Activated CD4-positive, alpha-beta T cell treated with anti-CD3 and anti-CD28 coated beads, Interleukin-2, amount 10 ng/mL, durations not matched to agents 24 days and 14 days (primary cell): ENCODE results near the gene CD5L. TPM values are rescaled to one million over a fixed set of nuclear protein-coding genes. Genes with fewer than 3 reads are reported as not detected.

ENCODE experiments used
- DNase-seq: peaks from one replicate; pipeline ENCODE4 v3.0.0; 2022
- H3K27ac Mint-ChIP-seq: one replicate; pipeline ENCODE4 v1.8.0; 2022; ENCODE audit warnings: mild to moderate bottlenecking, mixed read lengths
- H3K27me3 Mint-ChIP-seq: one replicate; pipeline ENCODE4 v1.8.0; 2022; ENCODE audit warnings: mixed read lengths
- H3K36me3 Mint-ChIP-seq: one replicate; pipeline ENCODE4 v1.8.0; 2022; ENCODE audit warnings: low read depth, mild to moderate bottlenecking, mixed read lengths
- H3K4me1 Mint-ChIP-seq: one replicate; pipeline ENCODE4 v1.8.0; 2021; ENCODE audit warnings: mixed read lengths
- H3K4me3 Mint-ChIP-seq: one replicate; pipeline ENCODE4 v1.8.0; 2022; ENCODE audit warnings: mild to moderate bottlenecking, moderate library complexity, mixed read lengths
- H3K9me3 Mint-ChIP-seq: one replicate; pipeline ENCODE4 v1.8.0; 2021; ENCODE audit warnings: mixed read lengths
- intact Hi-C: fragments of 100-400 bp; cut with micrococcal nuclease; formaldehyde crosslinking; loops from one replicate; pipeline ENCODE4 v1.15.1; 2023
- total RNA-seq: library from RNA; stranded (reverse); gene quantifications from 2 replicates; pipeline ENCODE4 v1.2.3, GENCODE V29; 2022

CD5L gene
- total RNA-seq: not detected in 2 replicates

- Mint-ChIP-seq H3K27me3 (no peaks in the 10 kb centered on the region), H3K27ac (no peak within 1 kb of the TSS), H3K9me3 (no peaks in the 10 kb centered on the region), H3K36me3 (no peaks in the 10 kb centered on the region), H3K4me1 (no peaks in the 10 kb centered on the region), H3K4me3 (no peak within 1 kb of the TSS)
- DNase-seq: no peak
- intact Hi-C loops: no loop called here
Observed at GRCh38 chr1:157841708-157842107, at the start of gene CD5L. CD5L (minus strand) TSS chr1:157841808; CDS start chr1:157841701, 107 bp downstream.

GRCh38 chr1:157882580-157882979 lies 41.0 kb upstream of the CD5L start:
- H3K27ac Mint-ChIP-seq: no peak overlapping the region

GRCh38 chr1:157880621-157881020 lies 39.0 kb upstream of the CD5L start:
- no peaks in the 10 kb centered on the region for H3K4me1 Mint-ChIP-seq
- no peak overlapping the region for H3K4me3 Mint-ChIP-seq
- H3K27me3 Mint-ChIP-seq: peaks cover 2% of the 10 kb centered on the region
- no peaks in the 10 kb centered on the region for H3K9me3 Mint-ChIP-seq
- DNase-seq: no peak
- no peak overlapping the region for H3K27ac Mint-ChIP-seq
- no peaks in the 10 kb centered on the region for H3K36me3 Mint-ChIP-seq
- intact Hi-C loops: no loop called here

More at GRCh38 chr1:157882580-157882979, 41.0 kb upstream of the CD5L start:
- Mint-ChIP-seq H3K36me3 (no peaks in the 10 kb centered on the region), H3K9me3 (no peaks in the 10 kb centered on the region), H3K27me3 (peaks cover 2% of the 10 kb centered on the region), H3K4me3 (no peak overlapping the region), H3K4me1 (no peaks in the 10 kb centered on the region)
- DNase-seq: no peak
- intact Hi-C loops: no loop called here

GRCh38 chr1:157878059-157878458 lies 36.5 kb upstream of the CD5L start:
- DNase-seq: no peak
- H3K27me3 Mint-ChIP-seq: peaks cover 2% of the 10 kb centered on the region
- H3K4me1 Mint-ChIP-seq: no peaks in the 10 kb centered on the region
- H3K9me3 Mint-ChIP-seq: no peaks in the 10 kb centered on the region
- H3K27ac Mint-ChIP-seq: no peak overlapping the region
- intact Hi-C loops: no loop called here
- no peak overlapping the region for H3K4me3 Mint-ChIP-seq
- no peaks in the 10 kb centered on the region for H3K36me3 Mint-ChIP-seq

- no peaks in the 10 kb centered on the region for H3K9me3 Mint-ChIP-seq
- H3K36me3 Mint-ChIP-seq: no peaks in the 10 kb centered on the region
- H3K27ac Mint-ChIP-seq: no peak overlapping the region
- no peaks in the 10 kb centered on the region for H3K27me3 Mint-ChIP-seq
- intact Hi-C loops: no loop called here
- no peaks in the 10 kb centered on the region for H3K4me1 Mint-ChIP-seq
- no peak for DNase-seq
- no peak overlapping the region for H3K4me3 Mint-ChIP-seq
Observed at GRCh38 chr1:157870490-157870889, 28.9 kb upstream of the CD5L start.

- Mint-ChIP-seq H3K9me3 (no peaks in the 10 kb centered on the region), H3K4me1 (no peaks in the 10 kb centered on the region), H3K4me3 (no peak overlapping the region), H3K36me3 (no peaks in the 10 kb centered on the region), H3K27ac (no peak overlapping the region), H3K27me3 (no peaks in the 10 kb centered on the region)
- intact Hi-C loops: no loop called here
- no peak for DNase-seq
Observed at GRCh38 chr1:157868654-157869053, 27.0 kb upstream of the CD5L start.

GRCh38 chr1:157862114-157863070 lies 20.8 kb upstream of the CD5L start:
- H3K36me3 Mint-ChIP-seq: no peaks in the 10 kb centered on the region
- H3K4me3 Mint-ChIP-seq: no peak overlapping the region
- no peaks in the 10 kb centered on the region for H3K9me3 Mint-ChIP-seq
- no peaks in the 10 kb centered on the region for H3K27me3 Mint-ChIP-seq
- no peak overlapping the region for H3K27ac Mint-ChIP-seq
- peak; percentile 22 for DNase-seq
- no peaks in the 10 kb centered on the region for H3K4me1 Mint-ChIP-seq
- intact Hi-C loops: no loop called here

- no peak for DNase-seq
- no peak overlapping the region for H3K27ac Mint-ChIP-seq
- no peaks in the 10 kb centered on the region for H3K9me3 Mint-ChIP-seq
- H3K27me3 Mint-ChIP-seq: peaks cover 1% of the 10 kb centered on the region
- H3K4me1 Mint-ChIP-seq: no peaks in the 10 kb centered on the region
- H3K4me3 Mint-ChIP-seq: no peak overlapping the region
- intact Hi-C loops: no loop called here
- H3K36me3 Mint-ChIP-seq: no peaks in the 10 kb centered on the region
Observed at GRCh38 chr1:157856538-157856937, 14.9 kb upstream of the CD5L start.

GRCh38 chr1:157852476-157852875 lies 10.9 kb upstream of the CD5L start:
- intact Hi-C loops: no loop called here
- DNase-seq: no peak
- Mint-ChIP-seq H3K27me3 (peaks cover 1% of the 10 kb centered on the region), H3K9me3 (no peaks in the 10 kb centered on the region), H3K27ac (no peak overlapping the region), H3K36me3 (no peaks in the 10 kb centered on the region), H3K4me3 (no peak overlapping the region), H3K4me1 (no peaks in the 10 kb centered on the region)

- intact Hi-C loops: no loop called here
Observed at GRCh38 chr1:157849229-157849875, 7.7 kb upstream of the CD5L start.

GRCh38 chr1:157844089-157844830 lies 2.7 kb upstream of the CD5L start:
- Mint-ChIP-seq H3K9me3 (no peaks in the 10 kb centered on the region), H3K27me3 (no peaks in the 10 kb centered on the region), H3K4me3 (no peak overlapping the region), H3K27ac (no peak overlapping the region), H3K36me3 (no peaks in the 10 kb centered on the region), H3K4me1 (no peaks in the 10 kb centered on the region)
- intact Hi-C loops: no loop called here
- DNase-seq: no peak

More at GRCh38 chr1:157849229-157849875, 7.7 kb upstream of the CD5L start:
- H3K4me1 Mint-ChIP-seq: no peaks in the 10 kb centered on the region
- H3K27ac Mint-ChIP-seq: no peak overlapping the region
- H3K36me3 Mint-ChIP-seq: no peaks in the 10 kb centered on the region
- H3K9me3 Mint-ChIP-seq: no peaks in the 10 kb centered on the region
- H3K4me3 Mint-ChIP-seq: no peak overlapping the region
- no peak for DNase-seq
- no peaks in the 10 kb centered on the region for H3K27me3 Mint-ChIP-seq

- no peaks in the 10 kb centered on the region for H3K4me1 Mint-ChIP-seq
- intact Hi-C loops: no loop called here
Observed at GRCh38 chr1:157842939-157843338, 1.3 kb upstream of the CD5L start.

GRCh38 chr1:157838966-157839365 lies 2.6 kb downstream of the CD5L start:
- H3K36me3 Mint-ChIP-seq: no peaks in the 10 kb centered on the region
- H3K4me3 Mint-ChIP-seq: no peak overlapping the region
- H3K4me1 Mint-ChIP-seq: no peaks in the 10 kb centered on the region
- no peak for DNase-seq
- no peaks in the 10 kb centered on the region for H3K9me3 Mint-ChIP-seq
- no peaks in the 10 kb centered on the region for H3K27me3 Mint-ChIP-seq
- intact Hi-C loops: no loop called here
- no peak overlapping the region for H3K27ac Mint-ChIP-seq

More at GRCh38 chr1:157842939-157843338, 1.3 kb upstream of the CD5L start:
- Mint-ChIP-seq H3K27me3 (no peaks in the 10 kb centered on the region), H3K4me3 (no peak overlapping the region), H3K9me3 (no peaks in the 10 kb centered on the region), H3K27ac (no peak overlapping the region), H3K36me3 (no peaks in the 10 kb centered on the region)
- DNase-seq: no peak

GRCh38 chr1:157834430-157834829 lies 7.2 kb downstream of the CD5L start:
- Mint-ChIP-seq H3K4me1 (no peaks in the 10 kb centered on the region), H3K27ac (no peak overlapping the region), H3K9me3 (no peaks in the 10 kb centered on the region), H3K36me3 (no peaks in the 10 kb centered on the region), H3K4me3 (no peak overlapping the region), H3K27me3 (no peaks in the 10 kb centered on the region)
- no peak for DNase-seq
- intact Hi-C loops: no loop called here
